Measurements from ENCODE around the gene PAPLN.

The PAPLN gene

GRCh38 chr14:73233564-73233963 lies 3.7 kb upstream of the PAPLN start:
- DNase-seq, result no peak

DNA sequence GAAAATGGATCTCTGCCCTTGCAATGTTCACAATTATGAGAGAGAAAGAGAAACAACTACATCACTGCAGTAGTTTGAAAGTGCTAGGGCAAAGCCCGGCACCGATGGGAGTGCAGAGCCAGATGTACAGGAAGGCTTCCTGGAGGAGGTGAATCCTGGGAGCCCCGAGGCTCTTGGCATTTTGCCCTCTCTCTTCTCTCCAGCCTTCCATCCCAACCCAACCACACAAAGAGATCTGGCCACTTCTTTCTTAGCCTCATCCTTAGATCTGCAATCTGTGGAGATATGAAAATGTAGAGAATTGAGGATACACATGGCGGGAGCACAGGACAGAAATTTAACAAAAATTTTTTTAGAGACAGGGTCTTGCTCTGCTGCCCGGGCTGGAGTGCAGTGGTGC lies 3.3 kb upstream of the PAPLN start:
- DNase-seq, result no peak

DNA sequence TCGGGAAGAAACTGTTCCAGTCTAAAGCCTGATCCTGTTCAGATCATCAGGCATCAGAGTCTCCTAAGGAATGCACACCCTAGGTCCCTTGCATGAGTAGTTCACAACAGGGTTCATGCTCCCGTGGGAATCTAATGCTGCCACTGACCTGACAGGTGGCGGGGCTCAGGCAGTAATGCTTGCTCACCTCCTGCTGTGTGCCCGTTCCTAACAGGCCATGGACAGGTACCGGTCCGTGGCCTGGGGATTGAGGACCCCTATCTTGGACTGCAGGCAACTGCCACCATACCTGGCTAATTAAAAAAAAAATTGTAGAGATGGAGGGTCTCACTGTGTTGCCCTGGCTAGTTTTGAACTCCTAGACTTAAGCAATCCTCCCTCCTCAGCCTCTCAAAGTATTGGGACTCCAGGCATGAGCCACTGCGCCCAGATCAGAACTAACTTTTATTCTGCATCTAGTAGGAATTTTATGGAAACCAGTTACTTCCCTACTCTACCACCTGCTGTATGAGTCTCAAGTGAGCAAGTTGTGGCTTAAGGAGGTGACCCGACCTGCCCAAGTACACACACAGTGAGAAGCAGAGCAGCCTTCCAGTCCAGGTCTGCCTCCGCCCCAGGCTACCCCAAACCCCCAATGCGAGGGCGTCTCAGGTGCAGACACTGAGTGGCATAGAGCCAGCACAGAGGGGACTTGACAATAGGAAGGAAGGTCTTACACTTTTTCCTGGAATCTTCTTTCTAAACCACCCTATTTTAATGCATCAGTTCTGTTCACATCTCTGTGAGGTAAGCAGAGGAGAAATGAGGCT lies 2.5 kb upstream of the PAPLN start:
- DNase-seq, result no peak

GRCh38 chr14:73235531-73236155 lies 1.7 kb upstream of the PAPLN start:
- no peak for DNase-seq

GRCh38 chr14:73236157-73236556 lies 1.1 kb upstream of the PAPLN start:
- DNase-seq, result no peak

- DNase-seq, result no peak
These were observed 521 bp upstream of the PAPLN start for GRCh38 chr14:73236752-73237218.

GRCh38 chr14:73237786-73238423 lies 599 bp downstream of the PAPLN start:
- DNase-seq, result no peak

DNA sequence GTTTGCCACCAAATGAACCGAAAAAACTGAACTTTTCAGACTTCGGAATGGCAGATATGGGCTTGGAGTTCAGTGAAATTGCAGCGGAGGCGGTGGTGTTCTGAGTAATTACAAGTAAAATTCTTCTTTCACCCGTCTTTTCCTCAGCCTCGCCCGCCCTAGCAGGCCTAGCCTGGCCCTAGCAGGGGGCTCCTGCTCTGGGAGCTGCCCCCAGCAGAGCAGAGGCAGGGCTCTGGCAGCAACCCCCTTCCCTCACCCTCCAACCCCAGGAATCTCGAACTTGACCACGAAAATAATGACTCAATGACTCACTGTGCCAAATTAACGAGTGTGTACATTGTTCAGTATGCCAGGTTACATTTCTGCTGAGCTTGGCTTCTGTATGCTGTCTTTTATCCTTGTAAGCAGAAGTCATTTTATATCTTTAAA lies 1.1 kb downstream of the PAPLN start:
- no peak for DNase-seq

- DNase-seq, result no peak
These were observed 1.6 kb downstream of the PAPLN start for GRCh38 chr14:73238941-73239340.

GRCh38 chr14:73239393-73240241 lies 2.3 kb downstream of the PAPLN start:
- no peak for DNase-seq

GRCh38 chr14:73240816-73241480 lies 3.6 kb downstream of the PAPLN start:
- DNase-seq, result peak in 1 of 2 donors; percentile 24

- no peak for DNase-seq
These were observed 4.3 kb downstream of the PAPLN start for GRCh38 chr14:73241481-73242165.

DNA sequence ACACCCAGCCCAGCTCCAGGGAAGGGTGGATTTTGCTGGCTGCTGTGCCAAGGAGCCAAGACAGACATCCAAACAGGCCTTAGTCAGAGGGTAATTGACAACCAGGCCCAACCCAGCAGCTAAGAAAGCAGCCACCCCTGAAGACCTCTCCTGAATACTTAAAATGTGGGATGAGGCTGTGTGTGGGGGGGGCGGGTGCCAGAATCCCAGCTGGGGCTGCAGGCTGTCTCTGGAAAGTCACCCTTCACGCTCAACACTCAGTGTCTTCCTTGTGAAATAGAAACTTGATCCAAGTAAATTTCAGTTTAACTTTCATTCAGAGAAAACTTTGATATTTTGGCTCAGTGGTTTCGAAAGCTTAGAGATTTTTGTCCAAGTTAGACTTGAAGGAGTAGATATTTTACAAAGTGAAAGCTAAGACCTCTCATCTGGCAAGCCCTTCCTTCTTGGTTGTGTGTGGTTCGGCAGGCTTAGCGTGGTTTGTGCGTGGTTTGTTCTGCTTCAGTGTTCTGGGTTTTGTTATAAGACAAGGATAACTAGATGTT lies 5.1 kb downstream of the PAPLN start:
- no peak for DNase-seq

DNA sequence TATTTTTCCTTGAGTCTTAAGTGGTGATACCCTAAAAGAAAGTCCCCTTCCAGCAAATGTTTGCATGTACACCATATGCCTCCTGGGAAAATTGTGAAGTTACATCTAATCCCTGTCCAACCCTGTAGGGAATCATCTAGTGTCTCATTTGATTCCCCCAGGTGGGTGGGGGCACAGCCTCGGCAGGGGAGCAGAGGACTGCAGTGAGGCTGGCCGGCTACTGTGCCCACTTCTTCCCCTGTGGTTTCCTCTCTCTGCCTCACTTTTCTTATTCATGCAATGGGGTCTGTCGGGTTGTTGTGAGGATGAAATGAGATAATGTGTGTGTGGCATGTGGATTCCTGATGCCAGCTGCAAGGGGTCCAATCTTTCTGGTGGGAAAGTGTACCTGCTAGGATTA lies 6.0 kb downstream of the PAPLN start:
- DNase-seq, result no peak

DNA sequence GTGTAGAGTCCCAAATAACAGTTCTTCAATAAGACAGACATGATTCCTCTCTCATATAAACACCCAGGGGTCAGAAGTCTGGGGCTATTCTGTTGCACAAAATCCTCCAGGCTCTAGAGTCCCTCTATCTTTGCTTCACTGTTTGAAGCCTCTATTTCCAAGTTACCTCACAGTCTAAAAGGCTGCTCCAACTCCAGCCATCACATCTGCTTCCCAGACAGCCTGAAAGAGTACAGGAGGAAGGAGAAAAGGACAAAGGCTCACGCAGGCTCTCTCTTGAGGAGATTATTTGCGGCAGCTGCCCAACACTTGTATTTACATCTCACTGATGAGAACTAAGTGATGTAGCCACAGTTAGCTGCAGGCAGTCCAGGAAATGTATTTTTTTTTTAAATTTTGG lies 6.4 kb downstream of the PAPLN start:
- no peak for DNase-seq

- DNase-seq, result no peak
These were observed 7.4 kb downstream of the PAPLN start for GRCh38 chr14:73244541-73245290.

GRCh38 chr14:73245480-73246325 lies 8.4 kb downstream of the PAPLN start:
- DNase-seq, result peak; percentile 41 to 61

- DNase-seq, result no peak
These were observed 9.3 kb downstream of the PAPLN start for GRCh38 chr14:73246387-73247150.
